Chondrocyte (in vitro differentiated cells): Measurements from ENCODE around the gene CALCB. TPM values are rescaled to one million over a fixed set of nuclear protein-coding genes. Genes with fewer than 3 reads are reported as not detected.

ENCODE experiments used
- DNase-seq: peaks from one replicate; pipeline ENCODE4 v3.0.0; 2021; ENCODE audit warnings: mixed read lengths, low spot score
- H3K27ac Mint-ChIP-seq: one replicate; pipeline ENCODE4 v1.8.0; 2021; ENCODE audit warnings: mild to moderate bottlenecking, moderate library complexity, mixed read lengths; ENCODE audit not compliant: unreplicated experiment
- H3K27me3 Mint-ChIP-seq: 2 replicates; pipeline ENCODE4 v1.8.0; 2021; ENCODE audit warnings: low read depth, mixed read lengths
- H3K36me3 Mint-ChIP-seq: 2 replicates; pipeline ENCODE4 v1.8.0; 2021; ENCODE audit warnings: low read depth, mixed read lengths
- H3K4me1 Mint-ChIP-seq: 2 replicates; pipeline ENCODE4 v1.8.0; 2021; ENCODE audit warnings: low read depth, mild to moderate bottlenecking, mixed read lengths
- H3K4me3 Mint-ChIP-seq: one replicate; pipeline ENCODE4 v1.8.0; 2021; ENCODE audit warnings: mild to moderate bottlenecking, moderate library complexity, mixed read lengths; ENCODE audit not compliant: unreplicated experiment
- H3K9me3 Mint-ChIP-seq: 2 replicates; pipeline ENCODE4 v1.8.0; 2021; ENCODE audit warnings: low read depth, mixed read lengths
- total RNA-seq: library from RNA; stranded (reverse); gene quantifications from 3 replicates; pipeline ENCODE4 v1.2.1, GENCODE V29; 2021
- TF ChIP-seq, protein P1 (sequence below): fragments of 200-600 bp; sonication (generic); IDR thresholded peaks from 2 replicates; pipeline ENCODE4 v1.5.0; 2021; ENCODE audit warnings: antibody characterized with exemption, mild to moderate bottlenecking, moderate library complexity

The CALCB gene
- total RNA-seq, 1 donor from 2014 or later, result not detected

- no peaks in the 10 kb centered on the region for H3K36me3 Mint-ChIP-seq
- H3K27me3 Mint-ChIP-seq, result peaks cover 4% of the 10 kb centered on the region
- H3K4me1 Mint-ChIP-seq, result peaks cover 12% of the 10 kb centered on the region
- H3K9me3 Mint-ChIP-seq, result peaks cover 10% of the 10 kb centered on the region
- no peak overlapping the region for H3K4me3 Mint-ChIP-seq
- DNase-seq, result no peak
- no peak overlapping the region for H3K27ac Mint-ChIP-seq
- TF ChIP-seq, protein P1, sequence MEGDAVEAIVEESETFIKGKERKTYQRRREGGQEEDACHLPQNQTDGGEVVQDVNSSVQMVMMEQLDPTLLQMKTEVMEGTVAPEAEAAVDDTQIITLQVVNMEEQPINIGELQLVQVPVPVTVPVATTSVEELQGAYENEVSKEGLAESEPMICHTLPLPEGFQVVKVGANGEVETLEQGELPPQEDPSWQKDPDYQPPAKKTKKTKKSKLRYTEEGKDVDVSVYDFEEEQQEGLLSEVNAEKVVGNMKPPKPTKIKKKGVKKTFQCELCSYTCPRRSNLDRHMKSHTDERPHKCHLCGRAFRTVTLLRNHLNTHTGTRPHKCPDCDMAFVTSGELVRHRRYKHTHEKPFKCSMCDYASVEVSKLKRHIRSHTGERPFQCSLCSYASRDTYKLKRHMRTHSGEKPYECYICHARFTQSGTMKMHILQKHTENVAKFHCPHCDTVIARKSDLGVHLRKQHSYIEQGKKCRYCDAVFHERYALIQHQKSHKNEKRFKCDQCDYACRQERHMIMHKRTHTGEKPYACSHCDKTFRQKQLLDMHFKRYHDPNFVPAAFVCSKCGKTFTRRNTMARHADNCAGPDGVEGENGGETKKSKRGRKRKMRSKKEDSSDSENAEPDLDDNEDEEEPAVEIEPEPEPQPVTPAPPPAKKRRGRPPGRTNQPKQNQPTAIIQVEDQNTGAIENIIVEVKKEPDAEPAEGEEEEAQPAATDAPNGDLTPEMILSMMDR, result no peak
Observed at GRCh38 chr11:15107730-15108515, 34.5 kb downstream of the CALCB start.

GRCh38 chr11:15108592-15109130, 35.3 kb downstream of the CALCB start:
- Mint-ChIP-seq H3K9me3 (peaks cover 5% of the 10 kb centered on the region), H3K36me3 (no peaks in the 10 kb centered on the region), H3K4me1 (peaks cover 12% of the 10 kb centered on the region), H3K27ac (no peak overlapping the region), H3K4me3 (no peak overlapping the region), H3K27me3 (peaks cover 2% of the 10 kb centered on the region)
- TF ChIP-seq, protein P1, result no peak
- DNase-seq, result no peak

- no peak overlapping the region for H3K27ac Mint-ChIP-seq
- H3K27me3 Mint-ChIP-seq, result peaks cover 5% of the 10 kb centered on the region
- TF ChIP-seq, protein P1, result no peak
- no peaks in the 10 kb centered on the region for H3K9me3 Mint-ChIP-seq
- H3K4me3 Mint-ChIP-seq, result no peak overlapping the region
- H3K4me1 Mint-ChIP-seq, result peaks cover 12% of the 10 kb centered on the region
- DNase-seq, result no peak
- H3K36me3 Mint-ChIP-seq, result no peaks in the 10 kb centered on the region
Observed at GRCh38 chr11:15109602-15110001, 36.2 kb downstream of the CALCB start.

- DNase-seq, result no peak
- TF ChIP-seq, protein P1, result no peak
- H3K9me3 Mint-ChIP-seq, result no peaks in the 10 kb centered on the region
- peaks cover 12% of the 10 kb centered on the region for H3K27me3 Mint-ChIP-seq
- H3K4me1 Mint-ChIP-seq, result peaks cover 13% of the 10 kb centered on the region
- no peak overlapping the region for H3K4me3 Mint-ChIP-seq
- no peaks in the 10 kb centered on the region for H3K36me3 Mint-ChIP-seq
- H3K27ac Mint-ChIP-seq, result no peak overlapping the region
Observed at GRCh38 chr11:15111215-15111614, 37.8 kb downstream of the CALCB start.

DNA sequence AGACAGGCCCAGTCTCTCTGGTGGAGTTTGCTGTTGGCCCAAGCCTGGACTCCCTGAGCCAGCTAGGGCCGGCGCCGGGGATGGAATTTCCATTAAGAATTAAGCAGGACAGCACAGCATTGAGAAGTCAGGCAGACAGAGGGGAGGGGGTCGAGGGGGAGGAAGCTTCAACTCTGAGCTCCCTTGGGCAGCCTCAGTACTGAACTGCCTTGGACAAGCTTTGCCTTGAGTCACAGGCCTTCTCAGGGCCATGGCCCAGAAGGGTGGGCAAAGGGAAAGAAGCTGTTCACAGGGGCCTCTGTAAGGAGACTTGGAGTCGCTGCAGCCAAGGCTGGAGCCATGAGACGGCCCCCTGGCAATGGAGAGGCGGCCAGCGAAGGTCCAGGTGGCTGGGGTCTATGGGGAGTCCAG, 38.7 kb downstream of the CALCB start:
- no peak for DNase-seq
- Mint-ChIP-seq H3K36me3 (no peaks in the 10 kb centered on the region), H3K4me3 (no peak overlapping the region), H3K4me1 (peaks cover 8% of the 10 kb centered on the region), H3K27ac (no peak overlapping the region), H3K27me3 (peaks cover 14% of the 10 kb centered on the region), H3K9me3 (no peaks in the 10 kb centered on the region)
- TF ChIP-seq, protein P1, result no peak
